ENCODE measurements around the gene OR4D1. TPM values are rescaled to one million over a fixed set of nuclear protein-coding genes. Genes with fewer than 3 reads are reported as not detected.
"Not testable (repeated sequence)": the region's sequence is repeated elsewhere in the genome, so short reads cannot be mapped to it uniquely, and the experiment has no call there.

OR4D1 gene
- total RNA-seq, 3 donors from 2014 or later = 0.14 to 0.33 (median 0.21) TPM

GRCh38 chr17:58132697-58133096 is 15.5 kb upstream of the OR4D1 start:
- not testable (repeated sequence) for H3K4me1 Mint-ChIP-seq (ENCODE audit: low read depth); ATAC-seq; H3K27me3 Mint-ChIP-seq (ENCODE audit: low read depth); DNase-seq; H3K4me3 Mint-ChIP-seq; H3K36me3 Mint-ChIP-seq (ENCODE audit: insufficient read depth); H3K9me3 Mint-ChIP-seq

DNA sequence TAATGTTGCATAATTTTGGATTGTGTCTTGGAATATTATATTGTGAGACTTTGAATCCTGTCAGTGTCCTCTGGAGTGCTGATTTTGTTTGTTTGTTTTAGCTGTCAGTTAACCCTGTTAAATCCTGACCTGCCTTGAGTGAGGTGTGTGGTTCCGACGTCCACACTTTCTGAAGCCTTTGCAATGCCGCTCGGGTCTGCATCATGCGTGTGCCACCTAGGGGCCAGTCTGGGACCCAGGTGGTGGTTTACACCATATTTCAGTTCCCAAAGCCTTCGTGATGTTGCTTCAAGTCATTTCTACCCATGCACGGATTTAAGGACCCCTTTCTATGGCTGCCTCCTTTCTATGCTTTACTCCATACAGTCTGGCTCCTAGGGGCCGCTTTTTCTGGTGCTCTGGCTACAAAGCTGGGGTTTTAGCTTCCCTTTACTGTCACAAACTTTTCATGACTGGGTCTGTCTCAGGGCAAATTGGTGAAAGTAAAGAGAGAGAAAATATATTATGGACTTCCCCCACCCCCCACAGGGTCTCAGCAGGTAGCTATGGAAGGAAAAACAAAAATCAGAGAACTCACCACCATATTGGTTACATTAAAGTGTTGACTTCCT is 11.4 kb upstream of the OR4D1 start:
- no peak for DNase-seq

GRCh38 chr17:58141505-58141904 is 6.7 kb upstream of the OR4D1 start:
- peaks cover 3% of the 10 kb centered on the region for H3K4me1 Mint-ChIP-seq (ENCODE audit: low read depth)
- DNase-seq = no peak
- ATAC-seq = no peak
- peaks cover 29% of the 10 kb centered on the region for H3K9me3 Mint-ChIP-seq
- H3K27me3 Mint-ChIP-seq (ENCODE audit: low read depth) = peaks cover 4% of the 10 kb centered on the region
- no peak overlapping the region for H3K4me3 Mint-ChIP-seq
- H3K36me3 Mint-ChIP-seq (ENCODE audit: insufficient read depth) = peaks cover 13% of the 10 kb centered on the region

More for the DNA sequence above, 11.4 kb upstream of the OR4D1 start:
- Mint-ChIP-seq H3K4me3 (no peak overlapping the region), H3K36me3 (ENCODE audit: insufficient read depth) (peaks cover 3% of the 10 kb centered on the region), H3K4me1 (ENCODE audit: low read depth) (no peaks in the 10 kb centered on the region), H3K27me3 (ENCODE audit: low read depth) (peaks cover 4% of the 10 kb centered on the region), H3K9me3 (peaks cover 10% of the 10 kb centered on the region)
- no peak for ATAC-seq

DNA sequence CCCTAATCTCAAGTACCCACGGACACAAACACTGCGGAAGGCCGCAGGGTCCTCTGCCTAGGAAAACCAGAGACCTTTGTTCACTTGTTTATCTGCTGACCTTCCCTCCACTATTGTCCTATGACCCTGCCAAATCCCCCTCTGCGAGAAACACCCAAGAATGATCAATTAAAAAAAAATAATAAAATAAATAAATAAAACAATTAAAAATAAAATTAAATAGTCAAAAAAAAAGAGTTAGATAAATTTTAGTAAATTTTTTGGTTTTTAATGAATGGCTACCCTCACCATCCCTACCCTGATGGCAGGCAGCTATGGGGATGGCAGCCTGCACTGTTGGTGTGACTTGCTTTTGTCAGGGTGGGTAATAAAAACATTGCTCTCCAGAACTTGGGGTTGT is 4.8 kb upstream of the OR4D1 start:
- Mint-ChIP-seq H3K36me3 (ENCODE audit: insufficient read depth) (peaks cover 17% of the 10 kb centered on the region), H3K9me3 (peaks cover 37% of the 10 kb centered on the region)
- not testable (repeated sequence) for DNase-seq; H3K27me3 Mint-ChIP-seq (ENCODE audit: low read depth); ATAC-seq; H3K4me3 Mint-ChIP-seq; H3K4me1 Mint-ChIP-seq (ENCODE audit: low read depth)

GRCh38 chr17:58144801-58145200 is 3.4 kb upstream of the OR4D1 start:
- Mint-ChIP-seq H3K9me3 (peaks cover 37% of the 10 kb centered on the region), H3K4me1 (ENCODE audit: low read depth) (peaks cover 16% of the 10 kb centered on the region), H3K36me3 (ENCODE audit: insufficient read depth) (peaks cover 19% of the 10 kb centered on the region), H3K4me3 (no peak overlapping the region), H3K27me3 (ENCODE audit: low read depth) (peaks cover 3% of the 10 kb centered on the region)
- ATAC-seq (no peak), DNase-seq (no peak)

DNA sequence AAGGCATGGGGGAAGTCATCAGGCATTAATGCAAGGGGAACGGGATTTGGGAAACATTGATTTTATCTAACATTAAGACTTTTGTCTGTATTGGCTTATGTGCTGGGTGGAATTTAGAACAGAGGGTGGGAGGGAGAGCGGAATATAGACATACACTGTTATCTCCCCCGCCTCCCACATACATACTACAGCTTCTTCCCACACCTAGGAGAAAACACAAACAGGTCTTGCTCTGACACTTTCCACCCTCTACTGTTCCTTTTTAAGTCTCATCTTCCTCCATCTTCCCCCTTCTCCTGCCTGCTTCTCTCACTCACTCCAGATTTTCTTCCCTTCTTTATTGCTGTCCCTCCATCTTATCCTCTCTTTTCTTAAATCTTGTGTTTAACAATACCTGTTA is 425 bp downstream of the OR4D1 start:
- Mint-ChIP-seq H3K4me1 (ENCODE audit: low read depth) (peaks cover 43% of the 10 kb centered on the region), H3K4me3 (no peak overlapping the region), H3K36me3 (ENCODE audit: insufficient read depth) (peaks cover 19% of the 10 kb centered on the region), H3K9me3 (peaks cover 36% of the 10 kb centered on the region), H3K27me3 (ENCODE audit: low read depth) (peaks cover 2% of the 10 kb centered on the region)
- ATAC-seq (no peak), DNase-seq (no peak)

- H3K36me3 Mint-ChIP-seq (ENCODE audit: insufficient read depth) = peaks cover 8% of the 10 kb centered on the region
- no peak for ATAC-seq
- peaks cover 59% of the 10 kb centered on the region for H3K4me1 Mint-ChIP-seq (ENCODE audit: low read depth)
- H3K9me3 Mint-ChIP-seq = peaks cover 21% of the 10 kb centered on the region
- DNase-seq = no peak
- H3K4me3 Mint-ChIP-seq = no peak overlapping the region
- H3K27me3 Mint-ChIP-seq (ENCODE audit: low read depth) = peaks cover 2% of the 10 kb centered on the region
Observed at GRCh38 chr17:58150394-58150793, 2.2 kb downstream of the OR4D1 start.

DNA sequence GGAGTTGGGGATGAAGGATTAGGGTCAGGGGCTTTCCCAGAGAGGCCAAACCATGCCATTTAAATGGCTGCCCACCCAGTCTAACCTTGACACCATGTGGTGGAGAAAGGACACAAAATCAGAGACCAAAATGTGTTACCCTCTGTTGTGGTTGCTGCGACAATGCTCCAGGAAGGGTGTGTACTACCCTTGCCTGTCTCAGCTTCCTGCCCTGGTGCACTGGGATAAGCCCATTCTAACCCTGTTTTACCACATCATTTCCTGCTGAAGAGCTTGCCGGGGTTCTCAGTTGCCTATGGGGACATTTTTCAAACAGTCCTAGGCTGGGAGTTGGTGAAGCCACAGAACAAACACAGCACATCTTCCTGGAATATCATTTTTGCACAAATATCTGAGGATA is 4.9 kb downstream of the OR4D1 start:
- peaks cover 76% of the 10 kb centered on the region for H3K4me1 Mint-ChIP-seq (ENCODE audit: low read depth)
- peak; percentile 18 for DNase-seq
- H3K36me3 Mint-ChIP-seq (ENCODE audit: insufficient read depth) = peaks cover 2% of the 10 kb centered on the region
- ATAC-seq = peak in 1 of 2 donors; percentile 23
- H3K9me3 Mint-ChIP-seq = no peaks in the 10 kb centered on the region
- H3K27me3 Mint-ChIP-seq (ENCODE audit: low read depth) = no peaks in the 10 kb centered on the region
- peak overlapping the region; percentile 51 for H3K4me3 Mint-ChIP-seq

DNA sequence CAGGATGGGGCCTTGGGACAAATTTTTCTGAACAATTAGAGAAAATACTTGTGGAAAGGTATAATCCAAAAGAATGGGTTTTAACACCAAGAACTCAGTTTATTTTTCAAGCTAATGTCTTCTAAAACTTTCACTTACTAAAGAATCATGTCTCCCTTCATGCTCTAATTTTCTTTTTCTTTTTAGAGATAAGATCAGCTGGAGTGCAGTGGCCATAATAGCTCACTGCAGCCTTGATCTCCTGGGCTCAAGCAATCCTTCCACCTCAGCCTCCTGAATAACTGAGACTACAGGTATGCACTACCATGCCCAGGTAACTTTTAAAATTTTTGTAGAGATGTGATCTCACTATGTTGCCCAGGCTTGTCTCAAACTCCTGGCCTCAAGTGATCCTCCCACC is 5.5 kb downstream of the OR4D1 start:
- no peaks in the 10 kb centered on the region for H3K9me3 Mint-ChIP-seq
- ATAC-seq (no peak), DNase-seq (no peak)
- peaks cover 78% of the 10 kb centered on the region for H3K4me1 Mint-ChIP-seq (ENCODE audit: low read depth)
- H3K27me3 Mint-ChIP-seq (ENCODE audit: low read depth) = no peaks in the 10 kb centered on the region
- no peak overlapping the region for H3K4me3 Mint-ChIP-seq
- H3K36me3 Mint-ChIP-seq (ENCODE audit: insufficient read depth) = peaks cover 2% of the 10 kb centered on the region

GRCh38 chr17:58156839-58157803 is 8.9 kb downstream of the OR4D1 start:
- Mint-ChIP-seq H3K27me3 (ENCODE audit: low read depth) (peaks cover 3% of the 10 kb centered on the region), H3K4me1 (ENCODE audit: low read depth) (peaks cover 69% of the 10 kb centered on the region), H3K4me3 (peak overlapping the region; percentile 87), H3K36me3 (ENCODE audit: insufficient read depth) (peaks cover 4% of the 10 kb centered on the region), H3K9me3 (peaks cover 4% of the 10 kb centered on the region)
- ATAC-seq = peak; percentile 92 to 95
- DNase-seq = peak; percentile 32

DNA sequence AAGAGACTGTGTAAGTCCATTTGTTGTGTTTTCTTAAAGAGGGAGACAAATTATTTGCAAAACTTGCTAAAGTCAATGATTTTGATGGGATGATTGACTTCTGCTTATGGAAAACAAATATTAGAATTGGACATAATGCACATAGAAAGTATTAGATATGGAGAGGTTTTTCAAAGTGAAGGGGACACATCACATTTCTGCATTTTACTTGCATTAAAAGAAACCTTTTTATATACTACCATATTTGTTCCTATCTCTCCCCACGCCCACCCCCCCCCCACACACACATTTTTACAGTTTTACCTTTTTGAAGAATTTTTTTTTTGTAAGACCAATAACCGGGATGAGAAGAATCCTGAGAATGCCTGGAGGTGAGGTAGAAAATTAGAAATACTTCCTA is 10.0 kb downstream of the OR4D1 start:
- no peak for DNase-seq
- H3K9me3 Mint-ChIP-seq = peaks cover 4% of the 10 kb centered on the region
- H3K4me3 Mint-ChIP-seq = no peak overlapping the region
- peaks cover 3% of the 10 kb centered on the region for H3K27me3 Mint-ChIP-seq (ENCODE audit: low read depth)
- H3K4me1 Mint-ChIP-seq (ENCODE audit: low read depth) = peaks cover 58% of the 10 kb centered on the region
- H3K36me3 Mint-ChIP-seq (ENCODE audit: insufficient read depth) = peaks cover 4% of the 10 kb centered on the region
- ATAC-seq = no peak

- Mint-ChIP-seq H3K27me3 (ENCODE audit: low read depth) (peaks cover 3% of the 10 kb centered on the region), H3K9me3 (peaks cover 4% of the 10 kb centered on the region), H3K36me3 (ENCODE audit: insufficient read depth) (peaks cover 6% of the 10 kb centered on the region), H3K4me1 (ENCODE audit: low read depth) (peaks cover 30% of the 10 kb centered on the region), H3K4me3 (no peak overlapping the region)
- no peak for DNase-seq
- ATAC-seq = no peak
Observed at GRCh38 chr17:58161566-58161965, 13.4 kb downstream of the OR4D1 start.

DNA sequence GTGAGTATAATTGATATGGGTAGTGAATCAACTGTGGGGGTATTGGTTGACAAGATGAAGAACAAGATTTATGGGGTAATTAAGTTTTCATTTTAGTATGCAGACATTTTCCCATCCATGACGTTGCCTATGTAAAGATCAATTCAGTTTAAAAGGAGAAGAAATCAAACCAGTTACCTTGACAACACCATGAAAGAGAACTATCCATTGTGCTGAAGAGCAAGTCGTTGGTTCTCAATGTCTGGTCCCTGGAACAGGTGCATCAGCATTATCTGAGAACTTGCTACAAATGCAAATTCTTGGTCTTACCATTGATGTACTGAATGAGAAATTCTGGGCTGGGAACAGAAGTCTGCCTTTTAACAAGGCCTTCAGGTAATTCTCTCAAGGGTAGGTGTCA is 17.8 kb downstream of the OR4D1 start:
- H3K27me3 Mint-ChIP-seq (ENCODE audit: low read depth) = no peaks in the 10 kb centered on the region
- H3K4me3 Mint-ChIP-seq = no peak overlapping the region
- peaks cover 2% of the 10 kb centered on the region for H3K36me3 Mint-ChIP-seq (ENCODE audit: insufficient read depth)
- DNase-seq (no peak), ATAC-seq (no peak)
- H3K9me3 Mint-ChIP-seq = no peaks in the 10 kb centered on the region
- peaks cover 36% of the 10 kb centered on the region for H3K4me1 Mint-ChIP-seq (ENCODE audit: low read depth)

DNA sequence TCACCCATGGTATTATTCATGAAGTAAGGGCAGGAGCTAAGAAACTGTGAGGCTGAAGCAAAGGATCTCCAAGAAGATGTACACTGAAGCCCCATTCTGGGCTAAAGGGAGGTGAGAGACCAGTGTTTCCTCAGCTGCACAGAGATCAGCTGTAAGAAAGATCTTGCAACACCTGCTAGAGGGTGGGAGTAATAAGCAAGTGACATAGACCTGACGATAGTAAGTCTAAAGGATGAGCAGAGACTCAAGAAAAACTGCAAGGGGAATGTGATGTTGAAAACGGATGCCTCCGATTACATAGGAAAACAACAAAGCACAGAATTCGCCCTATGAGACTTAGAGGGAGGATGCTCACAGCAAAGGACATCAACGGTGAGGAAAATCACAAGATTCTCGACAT is 18.5 kb downstream of the OR4D1 start, which contains the start of gene OR4D2:
TSS of gene OR4D2 (plus strand) at position 301 of the 400 bp plus-strand sequence. CDS start 2,674 bp downstream, outside the sequence.
- Mint-ChIP-seq H3K4me1 (ENCODE audit: low read depth) (peaks cover 41% of the 10 kb centered on the region), H3K27me3 (ENCODE audit: low read depth) (no peaks in the 10 kb centered on the region), H3K36me3 (ENCODE audit: insufficient read depth) (peaks cover 2% of the 10 kb centered on the region), H3K4me3 (no peak within 1 kb of the TSS), H3K9me3 (no peaks in the 10 kb centered on the region)
- DNase-seq (no peak), ATAC-seq (no peak)

DNA sequence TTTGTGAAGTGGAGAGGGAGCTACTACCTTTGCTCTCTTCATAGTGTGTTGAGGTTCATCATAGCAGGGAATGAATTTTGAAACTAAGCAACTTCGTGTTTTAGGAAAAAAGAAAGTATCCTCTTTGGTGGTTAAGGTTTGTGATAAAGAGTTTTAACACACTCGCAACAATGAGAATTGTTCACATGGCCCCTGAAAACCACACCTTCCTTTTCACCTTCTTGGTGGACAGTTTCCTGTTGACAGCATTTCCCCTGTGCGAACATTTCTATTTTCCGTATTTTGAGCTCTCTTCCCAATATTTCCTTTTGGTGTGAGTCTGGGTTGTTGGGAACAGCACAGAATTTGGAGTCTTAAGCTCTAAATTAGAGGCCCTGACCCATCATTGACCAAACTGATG is 22.4 kb downstream of the OR4D1 start:
- no peak for ATAC-seq
- Mint-ChIP-seq H3K4me3 (peak overlapping the region; percentile 7), H3K4me1 (ENCODE audit: low read depth) (peaks cover 48% of the 10 kb centered on the region), H3K36me3 (ENCODE audit: insufficient read depth) (no peaks in the 10 kb centered on the region), H3K27me3 (ENCODE audit: low read depth) (no peaks in the 10 kb centered on the region), H3K9me3 (no peaks in the 10 kb centered on the region)
- DNase-seq = no peak

Measured in activated T-cell treated with anti-CD3 and anti-CD28 coated beads, Interleukin-2, amount 50 U/mL, for 4 hours (primary cell).